Skeletal muscle tissue (tissue), 4 donors: ENCODE measurements around the gene CRIP2. TPM values are rescaled to one million over a fixed set of nuclear protein-coding genes. Genes with fewer than 3 reads are reported as not detected.
A peak's percentile ranks its signal among the peaks of the same experiment; 100 is the strongest.

Source experiments
- H3K27ac ChIP-seq: one replicate; pipeline ENCODE4 v1.7.0; 2013; ENCODE audit warnings: mild to moderate bottlenecking, low read depth, low read length, inconsistent platforms
- H3K27me3 ChIP-seq, 3 donors: one replicate each; pipeline ENCODE4 v1.7.0; 2013; ENCODE audit warnings: low read length in 3 of 3; ENCODE audit not compliant: control insufficient read depth in 3 of 3, insufficient read depth in 3 of 3
- H3K36me3 ChIP-seq, 3 donors: one replicate each; pipeline ENCODE4 v1.7.0; 2013; ENCODE audit warnings: low read length in 3 of 3; ENCODE audit not compliant: control insufficient read depth in 3 of 3, insufficient read depth in 3 of 3
- H3K4me1 ChIP-seq, 3 donors: one replicate each; pipeline ENCODE4 v1.7.0; 2013; ENCODE audit warnings: low read length in 3 of 3, mild to moderate bottlenecking in 3 of 3; ENCODE audit not compliant: control insufficient read depth in 3 of 3, insufficient read depth in 3 of 3
- H3K4me3 ChIP-seq, 3 donors: one replicate each; pipeline ENCODE4 v1.7.0; 2013; ENCODE audit warnings: low read length in 3 of 3
- H3K9ac ChIP-seq, 3 donors: one replicate each; pipeline ENCODE4 v1.7.0; 2013; ENCODE audit warnings: low read length in 3 of 3, mild to moderate bottlenecking in 3 of 3, moderate library complexity in 2 of 3, low read depth in 1 of 3
- H3K9me3 ChIP-seq, 3 donors: one replicate each; pipeline ENCODE4 v1.7.0; 2013; ENCODE audit warnings: low read length in 3 of 3; ENCODE audit not compliant: control insufficient read depth in 3 of 3
- total RNA-seq: library from RNA; depleted of rRNA; stranded (reverse); fragments of >200 nt; gene quantifications from one replicate; pipeline ENCODE4 v1.2.3, GENCODE V29; 2014
- donor health status: Osteomylitis.

Gene CRIP2
- total RNA-seq, 1 donor from 2014 or later = 77.8 TPM

DNA sequence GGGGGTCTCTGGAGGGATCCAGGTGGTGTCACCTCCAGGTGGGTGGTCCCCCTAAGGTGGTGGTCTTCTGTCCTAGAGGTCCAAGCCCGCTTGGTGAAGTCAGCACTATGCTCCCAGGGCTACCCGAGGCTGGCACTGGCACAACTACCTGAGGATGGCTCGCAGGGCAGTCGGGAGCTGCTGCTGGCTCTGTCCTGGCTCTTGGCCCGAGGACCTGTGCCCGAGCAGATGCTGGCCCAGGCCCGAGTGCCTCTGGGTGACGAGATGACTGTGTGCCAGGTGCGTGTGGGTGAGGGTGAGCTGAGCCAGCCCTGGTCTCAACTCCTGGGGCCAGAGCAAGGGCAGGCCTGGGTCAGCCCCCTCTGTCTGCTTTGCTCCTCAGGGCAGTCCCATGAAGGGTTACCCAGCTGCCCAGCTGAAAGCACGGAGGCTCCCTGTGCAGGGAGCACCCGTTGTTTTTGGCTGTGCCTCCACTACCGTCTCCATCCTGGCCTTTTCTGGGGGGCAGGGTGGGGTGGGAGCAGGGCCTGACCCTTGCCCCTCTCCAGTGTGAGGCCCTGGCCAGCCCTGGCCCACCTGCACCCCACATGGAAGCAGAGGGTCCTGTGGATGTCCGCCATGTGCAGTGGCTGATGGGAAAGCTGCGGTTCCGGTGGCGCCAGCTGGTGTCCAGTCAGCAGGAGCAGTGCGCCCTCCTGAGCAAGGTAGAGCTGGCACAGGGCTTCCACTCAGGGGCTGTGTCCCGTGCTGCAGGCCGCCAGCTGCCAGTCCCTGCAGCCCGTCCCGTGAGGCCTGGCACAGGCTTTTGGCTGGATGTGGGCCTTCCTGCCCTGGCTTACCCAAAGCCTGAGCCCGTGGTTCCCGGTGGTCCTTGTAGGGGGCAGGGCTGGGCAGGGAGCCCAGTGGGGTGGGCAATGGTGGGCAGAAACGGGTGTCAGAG is 17.7 kb downstream of the CRIP2 start:
- peak overlapping the region in 1 of 3 donors; percentile 73 for H3K4me3 ChIP-seq
- H3K4me1 ChIP-seq = peaks cover 37 to 53% (median 45%) of the 10 kb centered on the region in 3 donors
- H3K36me3 ChIP-seq = no peaks in the 10 kb centered on the region
- no peaks in the 10 kb centered on the region for H3K9me3 ChIP-seq
- H3K27me3 ChIP-seq = peaks cover 0 to 2% (median 0%) of the 10 kb centered on the region in 3 donors
- peak overlapping the region in 1 of 3 donors; percentile 45 for H3K9ac ChIP-seq
- no peak overlapping the region for H3K27ac ChIP-seq

DNA sequence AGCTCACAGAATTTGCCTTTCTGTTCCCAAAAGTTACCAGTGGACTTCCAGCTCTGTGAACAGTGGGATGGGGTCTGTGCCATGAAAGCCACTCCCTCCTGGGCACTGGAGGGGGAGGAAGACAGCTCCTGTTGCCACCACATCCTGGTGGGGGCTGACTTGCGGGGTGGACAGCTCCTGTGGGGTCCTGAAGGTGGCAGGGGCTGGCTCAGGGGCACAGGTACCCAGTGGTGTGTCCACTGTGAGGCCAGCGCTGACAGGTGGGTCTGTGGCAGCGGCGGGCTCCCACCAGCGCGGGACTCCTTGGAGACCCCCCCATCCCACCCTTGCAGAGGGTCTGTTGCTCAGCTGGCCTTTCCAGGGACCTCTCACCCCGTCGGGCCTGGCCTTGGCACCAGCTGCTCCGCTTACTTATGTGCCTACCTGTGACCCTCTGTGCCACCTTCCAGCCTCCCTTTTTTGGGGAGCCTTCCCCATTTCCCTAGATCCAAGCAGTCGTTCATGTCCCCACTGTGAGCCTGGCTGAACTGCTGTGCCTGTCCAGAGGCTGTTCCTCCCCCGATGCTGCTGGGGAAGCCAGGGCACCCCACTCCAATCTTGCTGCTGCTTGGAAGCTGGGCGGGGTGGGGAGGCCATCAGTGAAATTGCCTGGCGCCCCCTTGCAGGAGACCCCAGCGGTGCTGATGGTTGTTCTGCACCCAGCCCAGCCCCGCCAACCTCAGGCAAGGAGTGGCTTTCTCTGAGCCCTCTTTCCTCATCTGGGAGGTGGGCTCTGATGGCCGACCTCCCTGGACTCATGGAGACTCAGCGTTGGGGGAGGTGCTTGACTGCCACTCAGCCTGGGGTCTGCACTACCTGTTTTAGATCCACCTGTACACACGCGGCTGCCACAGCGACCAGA is 18.6 kb downstream of the CRIP2 start:
- H3K36me3 ChIP-seq = peaks cover 0 to 4% (median 0%) of the 10 kb centered on the region in 3 donors
- no peaks in the 10 kb centered on the region for H3K9me3 ChIP-seq
- H3K27ac ChIP-seq = no peak overlapping the region
- peaks cover 37 to 47% (median 45%) of the 10 kb centered on the region in 3 donors for H3K4me1 ChIP-seq
- no peaks in the 10 kb centered on the region for H3K27me3 ChIP-seq
- no peak overlapping the region for H3K4me3 ChIP-seq
- H3K9ac ChIP-seq = no peak overlapping the region

DNA sequence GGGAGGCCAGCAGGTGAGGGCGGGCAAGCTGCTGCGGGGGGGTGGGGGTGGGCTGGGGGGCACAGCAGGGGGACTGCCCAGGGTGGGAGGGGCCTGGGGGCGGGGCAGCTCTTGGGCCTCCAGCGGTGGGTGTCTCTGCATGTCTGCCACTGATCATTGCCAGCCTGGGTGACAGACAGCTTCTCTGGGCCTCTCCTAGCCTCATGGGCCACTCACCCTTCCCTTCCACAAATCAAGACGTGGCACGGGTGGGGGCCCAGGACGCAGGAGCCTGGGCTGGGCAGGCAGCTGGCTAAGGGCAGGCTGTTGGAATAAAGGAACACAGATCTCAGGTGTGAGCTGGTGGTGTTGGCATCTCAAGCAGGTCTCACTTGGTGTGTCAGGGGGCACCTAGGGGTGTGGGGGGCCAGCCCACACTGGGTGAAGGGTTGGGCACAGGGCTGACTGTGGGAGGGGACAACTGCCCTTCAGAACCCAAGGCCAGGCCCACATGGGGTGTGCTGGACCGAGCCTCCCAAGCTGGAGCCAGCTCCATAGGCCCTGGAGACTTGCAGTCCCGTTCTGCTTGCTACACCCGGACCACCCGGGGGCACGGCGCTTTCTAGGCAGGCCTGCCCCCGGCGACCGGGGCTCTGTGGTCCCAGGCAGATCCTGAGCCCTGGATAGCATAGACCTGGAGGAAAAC is 19.4 kb downstream of the CRIP2 start:
- H3K9ac ChIP-seq = peak overlapping the region in 1 of 3 donors; percentile 8
- H3K27ac ChIP-seq = no peak overlapping the region
- peaks cover 0 to 4% (median 0%) of the 10 kb centered on the region in 3 donors for H3K36me3 ChIP-seq
- H3K4me3 ChIP-seq = no peak overlapping the region
- peaks cover 31 to 40% (median 40%) of the 10 kb centered on the region in 3 donors for H3K4me1 ChIP-seq
- no peaks in the 10 kb centered on the region for H3K27me3 ChIP-seq
- H3K9me3 ChIP-seq = no peaks in the 10 kb centered on the region

DNA sequence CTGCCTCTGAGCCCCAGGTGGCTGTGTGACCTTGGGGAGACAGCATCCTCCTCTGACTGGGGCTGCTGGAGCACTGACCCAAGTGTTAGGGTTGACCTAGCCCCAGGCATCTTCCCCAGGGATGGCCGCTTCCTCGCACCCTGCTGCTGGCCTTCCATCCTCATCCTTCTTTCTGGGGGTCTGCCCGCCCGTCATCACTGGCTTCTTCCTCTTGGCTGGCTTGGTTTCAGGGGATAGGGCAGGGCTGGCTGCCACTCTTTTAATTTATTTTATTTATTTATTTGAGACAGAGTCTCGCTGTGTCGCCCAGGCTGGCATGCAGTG is 19.9 kb downstream of the CRIP2 start:
- Histone ChIP-seq H3K27me3 (no peaks in the 10 kb centered on the region), H3K4me3 (no peak overlapping the region), H3K9me3 (no peaks in the 10 kb centered on the region), H3K9ac (peak overlapping the region in 1 of 3 donors; percentile 8), H3K4me1 (peaks cover 26 to 35% (median 35%) of the 10 kb centered on the region in 3 donors), H3K27ac (no peak overlapping the region), H3K36me3 (peaks cover 0 to 4% (median 0%) of the 10 kb centered on the region in 3 donors)

DNA sequence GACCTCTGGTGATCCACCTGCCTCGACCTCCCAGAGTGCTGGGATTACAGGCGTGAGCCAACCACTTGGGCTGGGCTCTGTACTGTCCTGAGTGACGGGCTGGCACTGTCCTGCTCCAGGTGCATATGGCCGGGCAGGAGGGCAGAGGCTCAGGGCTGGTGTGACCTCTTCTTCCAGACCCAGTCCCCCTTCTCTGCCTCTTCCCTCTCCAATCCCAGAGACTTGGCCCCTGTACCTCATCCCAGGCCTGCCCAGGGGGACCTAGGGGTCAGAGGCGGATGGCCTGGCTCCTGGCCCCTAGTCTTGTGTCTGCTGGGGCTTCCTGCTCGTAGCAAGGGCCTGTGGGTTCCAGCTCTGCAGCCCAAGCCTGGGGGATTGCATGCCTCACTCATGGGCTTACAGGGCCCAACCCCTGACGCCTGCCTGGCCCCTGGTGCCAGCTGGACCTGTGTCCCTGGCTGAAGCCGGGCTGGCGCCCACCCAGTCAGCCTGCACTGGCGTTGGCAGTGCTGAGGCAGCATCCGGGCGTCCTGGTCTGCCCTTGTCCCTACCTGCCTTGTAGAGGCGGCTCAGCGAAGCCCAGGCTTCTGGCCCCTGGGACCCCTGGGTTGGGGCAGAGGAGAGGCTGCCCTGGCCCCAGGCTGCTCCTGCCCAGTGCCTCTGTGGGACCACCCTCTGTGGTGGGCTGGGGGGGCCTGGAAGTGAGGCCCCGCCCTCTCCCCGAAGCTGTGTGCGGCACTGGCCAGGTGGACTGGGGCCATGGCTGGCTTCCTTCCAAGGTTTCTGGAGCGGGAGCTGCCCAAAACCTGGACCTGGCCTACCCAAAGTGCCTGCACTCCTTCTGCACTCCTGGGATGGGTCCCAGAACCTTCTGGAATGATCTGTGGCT is 20.7 kb downstream of the CRIP2 start:
- Histone ChIP-seq H3K4me1 (peaks cover 23 to 32% (median 31%) of the 10 kb centered on the region in 3 donors), H3K9ac (peak overlapping the region in 1 of 3 donors; percentile 78), H3K4me3 (peak overlapping the region in 2 of 3 donors; percentile 40 to 41), H3K9me3 (no peaks in the 10 kb centered on the region), H3K36me3 (peaks cover 0 to 4% (median 0%) of the 10 kb centered on the region in 3 donors), H3K27me3 (no peaks in the 10 kb centered on the region), H3K27ac (peak overlapping the region; percentile 62)

DNA sequence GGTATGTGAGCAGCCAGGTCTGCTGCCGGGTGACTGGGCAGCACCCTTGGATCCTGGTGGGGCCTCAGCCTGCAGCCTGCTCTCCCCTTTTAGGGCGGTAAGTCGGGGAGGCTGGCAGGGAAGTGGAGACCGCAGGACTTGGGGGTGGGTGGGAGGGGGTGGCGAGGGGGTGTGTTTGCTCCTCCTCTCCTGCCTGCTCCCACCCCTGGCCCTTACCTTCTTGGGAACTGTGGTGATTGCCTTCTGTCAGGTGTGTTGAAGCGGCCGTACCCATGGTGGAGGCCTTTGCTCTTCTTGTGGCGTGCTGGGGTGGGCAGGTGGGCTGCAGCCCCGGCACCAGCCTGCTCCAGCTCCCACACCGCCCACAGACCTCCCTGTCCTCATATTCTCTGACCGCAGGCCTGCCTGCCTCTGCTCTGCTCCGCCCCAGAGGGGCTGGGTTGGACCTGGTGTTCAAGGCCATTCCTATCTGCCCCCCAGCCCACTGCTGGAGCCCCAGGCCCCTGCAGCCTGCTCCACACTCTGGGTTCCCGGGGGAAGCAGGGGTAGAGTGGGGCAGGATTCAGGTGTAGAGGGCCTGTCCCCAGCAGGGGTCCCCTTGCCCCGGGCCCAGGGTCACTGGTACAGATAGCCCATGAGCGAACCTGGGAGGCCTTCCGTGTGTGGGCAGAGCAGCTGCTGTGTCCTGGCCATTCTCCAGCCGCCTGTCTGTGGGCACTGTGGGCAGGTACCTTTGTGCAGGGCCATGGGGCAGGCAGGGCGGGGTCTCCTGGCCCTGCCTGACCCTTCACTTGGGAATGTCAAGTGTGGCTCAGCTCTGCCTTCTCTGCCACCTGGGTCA is 21.6 kb downstream of the CRIP2 start:
- H3K27ac ChIP-seq = peak overlapping the region; percentile 62
- H3K4me3 ChIP-seq = peak overlapping the region in 2 of 3 donors; percentile 40 to 52

DNA sequence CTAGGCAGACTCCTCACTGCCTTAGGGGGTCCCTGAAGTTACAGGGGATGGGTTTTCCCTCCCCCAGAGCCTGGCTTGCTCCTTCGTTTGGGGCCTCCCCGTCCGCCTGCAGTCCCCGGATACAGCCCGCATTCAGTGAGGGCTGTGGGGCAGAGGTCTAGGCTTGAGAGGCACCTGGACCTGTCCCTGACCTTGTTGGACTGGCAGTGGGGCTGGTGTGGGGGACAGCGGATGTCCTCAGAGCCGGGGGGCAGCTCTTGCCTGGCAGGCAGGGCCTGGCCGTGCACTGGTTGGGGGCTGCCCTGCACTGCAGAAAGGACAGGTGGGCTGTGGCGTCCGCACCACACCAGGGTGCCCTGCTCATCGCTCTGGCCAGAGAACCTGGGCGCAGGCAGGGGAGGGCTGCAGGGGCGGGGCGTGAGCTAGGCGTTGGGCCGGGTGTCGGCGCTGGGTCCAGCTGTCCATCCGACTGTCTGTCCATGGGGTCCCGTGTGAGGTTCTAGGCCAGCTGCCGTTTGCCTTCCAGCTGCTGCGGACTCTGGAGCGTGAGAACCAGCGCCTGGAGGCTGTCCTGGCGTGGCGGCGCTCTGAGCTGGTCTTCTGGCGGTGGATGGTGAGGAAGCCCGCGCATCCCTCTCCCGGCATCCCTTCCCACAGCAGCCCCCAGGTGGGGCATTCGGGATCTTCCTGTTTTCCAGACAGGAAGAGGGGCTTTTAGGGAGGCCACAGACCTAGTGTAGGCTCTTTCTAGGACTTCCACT is 22.4 kb downstream of the CRIP2 start:
- Histone ChIP-seq H3K4me1 (peaks cover 19 to 28% (median 27%) of the 10 kb centered on the region in 3 donors), H3K9me3 (no peaks in the 10 kb centered on the region), H3K9ac (peak overlapping the region in 2 of 3 donors; percentile 23 to 72), H3K27ac (no peak overlapping the region), H3K36me3 (peaks cover 0 to 4% (median 0%) of the 10 kb centered on the region in 3 donors), H3K4me3 (no peak overlapping the region), H3K27me3 (no peaks in the 10 kb centered on the region)

More for the DNA sequence above, 21.6 kb downstream of the CRIP2 start:
- Histone ChIP-seq H3K27me3 (no peaks in the 10 kb centered on the region), H3K9me3 (no peaks in the 10 kb centered on the region), H3K4me1 (peaks cover 23 to 32% (median 31%) of the 10 kb centered on the region in 3 donors), H3K36me3 (peaks cover 0 to 4% (median 0%) of the 10 kb centered on the region in 3 donors), H3K9ac (peak overlapping the region in 2 of 3 donors; percentile 23 to 78)
